HG02798 (cell line): ENCODE measurements around the gene CETN3.
"Not testable (repeated sequence)": the region's sequence is repeated elsewhere in the genome, so short reads cannot be mapped to it uniquely, and the experiment has no call there.

ENCODE experiments used
- ATAC-seq: cut with Tn5 transposase; IDR thresholded peaks from one replicate; pipeline ENCODE4 v1.9.1; 2021; ENCODE audit warnings: mild to moderate bottlenecking; ENCODE audit not compliant: unreplicated experiment, poor library complexity

The CETN3 gene

DNA sequence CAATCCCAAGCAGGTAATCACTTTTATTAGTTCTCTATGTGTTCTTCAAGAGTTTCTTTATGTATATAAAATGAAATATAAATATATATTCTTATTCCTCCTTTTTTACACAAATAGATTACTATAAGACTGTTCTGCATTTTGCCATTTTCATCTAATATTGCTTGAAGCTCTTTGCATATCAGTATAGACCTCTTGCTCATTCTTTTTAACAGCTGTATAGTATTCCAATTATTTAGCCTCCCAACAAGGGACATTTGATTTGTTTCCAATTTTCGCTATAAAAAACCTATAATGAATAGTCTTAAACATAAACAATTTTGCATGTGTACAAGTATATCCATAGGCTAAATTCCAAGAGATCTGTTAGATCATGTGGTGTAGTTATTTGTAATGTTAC is 25.2 kb downstream of the CETN3 start:
- ATAC-seq = no peak

DNA sequence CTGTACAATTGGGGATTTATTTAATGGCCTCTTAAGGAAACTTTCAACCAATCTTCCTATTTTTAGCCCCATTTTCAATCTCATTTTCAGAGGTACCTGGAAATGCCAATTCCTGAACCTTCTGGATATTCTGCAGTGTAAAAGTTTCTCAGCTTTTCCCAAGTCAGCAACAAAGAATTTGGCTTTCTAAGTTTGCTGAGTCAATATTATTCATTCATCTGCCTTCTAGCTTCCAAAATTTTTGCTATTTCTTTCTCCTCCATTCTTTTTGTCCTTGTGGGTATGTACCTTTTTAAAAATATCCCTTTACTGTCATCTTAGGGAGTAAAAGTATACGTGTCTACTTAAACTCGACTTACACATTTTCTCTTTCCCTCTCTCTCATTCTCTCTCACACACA is 25.7 kb downstream of the CETN3 start:
- ATAC-seq = no peak

DNA sequence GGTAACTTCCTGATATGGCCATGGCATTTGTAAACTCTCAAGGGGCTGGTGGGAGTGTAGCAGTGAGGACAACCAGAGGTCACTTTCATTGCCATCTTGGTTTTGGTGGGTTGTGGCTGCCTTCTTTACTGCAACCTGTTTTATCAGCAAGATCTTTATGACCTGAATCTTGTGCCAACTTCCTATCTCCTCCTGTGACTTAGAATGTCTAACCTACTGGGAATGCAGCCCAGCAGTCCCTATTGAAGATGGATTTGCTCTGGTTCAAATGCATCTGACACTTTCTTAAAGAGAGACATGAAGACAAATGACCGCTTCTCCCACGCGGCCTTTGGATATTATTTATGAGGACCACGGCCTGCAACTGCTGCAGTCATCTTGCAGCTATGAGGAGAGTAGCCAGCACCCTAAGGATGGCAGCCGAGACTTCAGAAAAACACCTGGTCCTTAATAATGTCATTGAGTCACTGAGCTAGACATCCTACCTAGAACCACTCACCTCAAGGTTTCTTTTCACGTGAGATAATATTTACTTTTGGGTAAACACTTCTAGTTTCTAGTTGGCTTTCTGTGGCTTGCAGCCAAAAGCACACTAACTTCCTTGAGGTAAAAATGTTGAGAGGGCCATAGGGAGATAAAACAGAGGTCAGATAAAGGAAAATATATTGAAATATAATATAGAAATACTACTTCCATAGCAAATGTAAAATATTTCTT is 28.2 kb downstream of the CETN3 start:
- no peak for ATAC-seq

DNA sequence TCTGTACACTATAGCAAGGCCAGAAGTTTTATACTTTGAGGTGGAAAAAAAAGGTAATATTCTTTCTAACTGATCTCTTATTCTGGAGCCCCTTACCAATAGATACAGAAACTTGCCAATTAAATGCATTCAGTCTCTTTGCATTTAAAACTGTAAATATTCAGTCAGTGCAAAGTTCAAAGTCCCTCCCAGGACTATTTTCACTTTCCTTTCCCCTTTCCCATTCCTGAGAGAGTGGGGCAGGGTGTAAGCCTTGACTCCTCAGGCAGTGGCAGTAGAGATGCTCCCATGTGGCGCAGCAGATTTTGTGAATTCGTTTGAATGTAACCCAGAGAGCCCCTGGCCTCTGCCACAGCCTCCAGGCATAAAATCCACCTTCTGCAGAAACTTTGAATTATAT is 29.9 kb downstream of the CETN3 start:
- ATAC-seq = no peak

DNA sequence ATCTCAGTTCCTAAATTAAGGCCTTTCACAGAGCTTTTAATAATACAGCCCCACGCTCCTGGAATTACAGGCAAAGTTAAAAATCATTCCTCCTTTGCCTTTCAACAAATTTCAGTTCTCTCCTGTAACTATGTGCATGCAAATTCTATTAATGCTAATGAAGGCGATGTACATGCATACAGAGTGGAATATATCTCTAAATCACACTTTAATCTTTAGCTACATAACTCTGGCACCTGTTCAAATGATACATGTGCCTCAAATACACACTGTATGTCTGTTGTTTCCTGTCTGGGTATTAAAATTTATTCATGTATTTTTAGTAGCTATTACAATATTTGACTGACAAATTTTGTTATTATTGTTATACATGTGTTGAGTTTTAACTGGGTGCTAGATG is 30.8 kb downstream of the CETN3 start:
- ATAC-seq = no peak

DNA sequence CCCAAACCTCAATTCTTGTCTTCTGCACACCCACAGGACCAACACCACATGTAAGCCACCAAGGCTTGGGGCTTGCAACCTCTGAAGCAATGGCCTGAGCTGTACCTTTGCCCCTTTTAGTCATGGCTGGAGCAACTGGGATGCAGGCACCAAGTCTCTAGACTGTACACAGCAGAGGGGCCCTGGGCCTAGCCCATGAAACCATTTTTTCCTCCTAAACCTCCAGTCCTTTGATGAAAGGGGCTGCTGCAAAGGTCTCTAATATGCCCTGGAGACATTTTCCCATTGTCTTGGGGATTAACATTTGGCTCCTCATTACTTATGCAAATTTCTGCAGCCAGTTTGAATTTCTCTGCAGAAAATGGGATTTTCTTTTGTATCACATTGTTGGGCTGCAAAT is 38.3 kb downstream of the CETN3 start:
- ATAC-seq = not testable (repeated sequence)

DNA sequence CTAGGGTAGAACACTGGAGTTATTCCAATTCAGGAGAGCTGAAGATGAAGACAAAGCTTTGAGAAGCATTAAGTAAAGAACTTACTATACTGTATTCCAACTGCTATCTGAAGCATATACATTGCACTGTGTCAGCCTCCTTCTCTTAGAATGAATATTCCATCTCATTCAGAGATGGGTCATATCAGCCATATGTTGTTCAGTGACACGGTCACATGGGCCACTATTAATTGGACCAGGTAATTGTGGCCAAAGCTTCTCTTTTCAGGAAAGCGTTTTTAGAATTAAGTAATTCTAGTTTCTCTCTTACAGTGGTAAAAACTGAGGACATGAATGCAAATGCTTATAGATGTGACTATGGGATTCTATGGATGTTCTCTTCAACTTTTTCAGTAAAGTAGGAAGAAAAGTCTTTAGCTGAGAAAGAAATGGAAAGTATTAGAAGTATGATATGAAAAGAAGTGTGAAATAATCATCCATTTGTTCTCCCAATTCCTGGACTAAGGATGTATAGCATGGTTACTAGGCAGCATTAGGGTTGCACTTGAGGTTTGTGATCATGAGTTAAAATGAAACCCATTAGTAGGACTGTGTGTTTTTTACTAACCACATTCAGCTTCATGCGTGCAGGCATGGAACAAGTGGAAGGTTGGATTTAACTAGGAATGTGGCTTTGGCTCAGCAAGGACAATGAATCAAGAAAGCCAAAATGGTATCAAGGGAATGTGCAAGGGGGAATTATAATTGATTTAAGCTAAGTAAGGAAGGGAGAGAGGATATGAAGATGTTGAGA is 40.9 kb downstream of the CETN3 start:
- ATAC-seq = peak; percentile 74

DNA sequence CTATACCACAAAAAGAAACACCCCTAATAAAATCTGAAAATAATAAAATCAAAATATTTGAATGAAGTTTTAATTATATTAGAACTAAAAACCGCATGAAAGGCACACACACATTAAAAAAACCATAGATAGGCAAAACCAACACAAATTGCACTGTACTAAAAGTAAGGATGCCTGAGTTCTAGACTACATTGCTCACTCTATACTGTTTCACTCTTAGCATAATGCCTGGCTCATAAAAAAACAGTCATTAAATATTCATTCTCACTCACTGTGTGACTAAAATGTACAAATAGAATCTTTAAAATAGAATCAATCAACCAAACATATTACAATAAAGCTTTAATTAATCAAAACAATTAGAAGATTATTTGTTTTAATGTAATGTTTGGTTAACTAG is 41.7 kb downstream of the CETN3 start:
- no peak for ATAC-seq

DNA sequence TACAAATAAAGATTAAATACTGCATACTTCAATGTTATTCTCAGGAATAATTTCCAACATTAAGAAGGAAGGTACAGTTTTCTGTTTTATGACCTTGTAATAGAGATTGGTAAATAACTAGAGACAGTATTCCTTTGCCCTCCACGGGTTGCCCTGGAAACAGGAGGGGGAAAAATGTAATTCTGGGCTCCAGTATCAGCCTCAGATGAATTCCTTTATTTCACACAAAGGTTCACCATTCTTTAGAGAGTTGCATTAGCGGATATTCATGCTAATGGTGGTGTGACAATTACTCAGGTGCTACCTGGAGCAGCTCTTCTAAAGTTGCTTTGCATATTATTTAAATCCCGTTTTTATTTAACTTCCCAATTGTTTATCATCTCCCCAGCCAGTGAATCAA is 42.6 kb downstream of the CETN3 start:
- no peak for ATAC-seq

DNA sequence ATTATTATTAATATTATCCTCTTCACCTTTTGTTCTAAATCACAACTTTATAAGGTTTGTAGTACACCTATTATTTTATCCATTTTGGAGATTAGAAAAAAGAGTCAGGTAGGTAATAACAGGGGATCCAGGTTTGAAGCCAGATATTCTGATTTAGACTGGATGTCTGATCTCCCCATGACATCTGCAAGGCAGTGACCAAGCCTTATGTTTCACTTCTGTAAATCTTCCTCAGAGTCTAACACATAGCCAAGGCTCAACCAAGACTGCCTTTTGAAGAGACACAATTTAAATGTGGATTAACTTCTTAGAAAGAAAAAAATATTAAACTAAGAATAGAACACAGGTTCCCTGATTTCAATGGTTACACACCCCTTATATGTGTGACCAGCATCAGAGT is 44.2 kb downstream of the CETN3 start:
- ATAC-seq = no peak

DNA sequence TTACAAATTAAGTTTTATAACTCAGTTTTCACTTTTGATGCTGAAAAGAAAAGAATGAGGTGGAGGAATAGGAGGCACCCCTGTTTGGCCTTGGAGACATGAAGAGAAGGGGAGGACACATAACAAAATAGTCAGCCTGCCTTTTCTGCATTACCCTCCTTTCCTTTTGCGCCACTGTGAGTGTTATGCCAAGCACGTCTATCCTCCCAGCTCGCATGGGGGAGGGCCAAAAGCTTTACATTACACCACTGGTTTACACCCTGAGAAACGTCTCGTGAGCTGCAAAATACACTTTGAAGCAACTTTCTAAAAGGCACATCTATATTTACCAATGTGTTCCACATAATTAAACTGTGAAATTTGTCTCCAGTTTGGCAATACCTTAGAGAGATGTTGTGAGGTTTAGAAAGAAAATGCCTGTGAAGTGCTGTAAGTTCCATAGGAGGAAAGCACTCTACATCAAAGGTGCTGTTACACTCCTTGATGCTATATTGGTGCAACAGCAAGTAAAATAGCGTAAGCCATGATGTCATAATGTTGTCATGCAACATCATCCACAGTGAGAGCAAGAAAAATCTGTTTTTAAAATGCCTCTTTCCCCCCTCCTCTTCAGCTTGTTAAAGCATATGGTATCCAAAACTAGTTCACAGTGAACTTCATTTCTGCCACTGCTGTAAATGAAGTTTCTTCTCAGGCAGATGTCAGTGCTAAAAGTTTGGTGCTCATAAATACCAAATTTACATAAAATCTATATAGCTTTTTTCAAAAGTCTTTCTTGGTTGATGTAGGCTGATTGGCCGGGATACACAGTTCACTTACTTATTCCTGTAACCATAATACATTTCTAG is 50.3 kb downstream of the CETN3 start:
- no peak for ATAC-seq

DNA sequence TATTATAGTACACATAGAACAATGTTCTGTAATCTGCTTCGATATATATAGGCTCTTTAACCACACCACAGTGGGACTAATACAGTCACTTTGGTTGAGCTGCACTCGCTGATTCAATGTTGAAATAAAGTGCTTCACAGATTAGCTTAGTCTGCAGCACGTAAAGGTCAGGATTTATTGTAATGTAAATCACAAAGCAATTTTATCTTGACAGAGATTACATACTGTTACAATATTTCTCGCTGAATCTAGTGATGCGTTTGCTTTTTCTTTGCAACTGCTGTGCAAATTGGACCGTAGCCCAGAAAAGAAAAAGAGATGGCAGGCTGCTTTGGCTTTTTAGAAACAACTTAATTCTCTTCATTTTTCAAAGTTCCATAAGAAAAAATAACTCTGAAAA is 52.9 kb downstream of the CETN3 start:
- ATAC-seq = no peak

DNA sequence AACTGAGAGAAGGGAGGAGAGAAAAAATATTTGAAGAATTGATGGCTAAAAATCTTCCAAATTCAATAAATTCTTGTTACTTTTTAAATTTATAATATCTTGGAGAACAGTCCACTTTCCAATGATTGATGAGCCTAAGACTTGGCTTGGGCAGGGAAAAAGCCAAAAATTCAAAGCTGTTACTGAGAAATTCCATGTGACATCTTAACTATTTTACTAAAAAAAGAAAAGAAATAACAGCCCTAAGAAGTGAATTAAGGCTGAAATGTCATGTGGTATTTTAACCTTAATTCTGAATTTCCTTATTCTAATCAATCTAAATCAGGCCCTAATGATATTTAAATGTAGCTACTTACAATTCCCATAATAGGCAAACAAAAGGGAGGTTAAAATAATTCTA is 53.4 kb downstream of the CETN3 start:
- ATAC-seq = no peak

DNA sequence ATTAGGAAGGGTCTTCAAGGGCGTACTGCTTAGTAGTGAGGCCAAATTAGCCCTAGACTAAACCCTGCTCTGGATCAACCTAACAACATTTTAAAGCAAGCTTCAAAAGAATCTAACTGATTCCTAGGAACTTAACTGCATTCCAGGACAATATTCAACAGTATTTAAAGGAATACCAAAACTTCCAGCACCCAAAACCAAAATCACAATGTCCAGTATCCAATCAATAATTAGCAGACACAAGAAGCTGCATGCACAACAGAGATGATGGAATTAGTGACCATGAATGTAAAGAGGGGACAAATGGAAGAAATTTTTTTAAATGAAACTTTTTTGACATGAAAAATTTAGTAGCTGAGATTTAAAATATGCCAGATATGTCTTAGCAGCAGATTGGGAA is 53.9 kb downstream of the CETN3 start:
- no peak for ATAC-seq

DNA sequence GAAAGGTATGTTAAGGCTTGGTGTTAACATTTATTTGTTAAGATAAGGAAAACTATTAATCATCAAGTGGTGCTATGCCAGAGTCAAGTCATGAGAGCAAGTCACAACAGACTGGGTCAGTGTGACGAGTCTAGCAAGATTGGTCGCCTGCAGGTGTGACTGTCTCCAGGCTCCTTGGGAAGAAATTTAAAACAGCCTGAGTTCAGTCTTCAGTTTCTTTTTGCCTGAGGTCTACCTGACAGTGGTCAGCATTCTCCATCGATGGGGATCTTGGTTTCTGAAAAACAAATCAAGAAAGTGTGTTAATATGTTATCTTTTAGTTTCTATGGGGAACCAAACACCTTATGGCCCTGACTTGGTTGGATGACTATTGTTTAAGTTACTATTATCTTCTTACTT is 56.3 kb downstream of the CETN3 start:
- ATAC-seq = peak; percentile 70

DNA sequence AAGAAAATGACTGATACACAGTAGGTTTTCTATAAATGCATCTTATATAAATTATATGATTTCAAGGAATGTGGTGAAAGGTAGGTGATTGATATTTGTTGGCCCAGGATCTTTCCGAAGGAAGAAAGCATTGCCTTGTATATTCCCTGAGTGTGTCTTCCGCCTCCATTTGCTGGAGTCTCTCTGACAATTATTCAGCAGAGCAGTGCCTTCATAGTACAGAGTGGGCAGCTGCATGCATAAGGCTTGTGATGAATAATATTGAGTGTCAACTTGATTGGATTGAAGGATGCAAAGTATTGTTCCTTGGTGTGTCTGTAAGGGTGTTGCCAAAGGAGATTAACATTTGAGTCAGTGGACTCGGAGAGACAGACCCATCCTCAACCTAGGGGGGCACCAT is 58.5 kb downstream of the CETN3 start:
- no peak for ATAC-seq

DNA sequence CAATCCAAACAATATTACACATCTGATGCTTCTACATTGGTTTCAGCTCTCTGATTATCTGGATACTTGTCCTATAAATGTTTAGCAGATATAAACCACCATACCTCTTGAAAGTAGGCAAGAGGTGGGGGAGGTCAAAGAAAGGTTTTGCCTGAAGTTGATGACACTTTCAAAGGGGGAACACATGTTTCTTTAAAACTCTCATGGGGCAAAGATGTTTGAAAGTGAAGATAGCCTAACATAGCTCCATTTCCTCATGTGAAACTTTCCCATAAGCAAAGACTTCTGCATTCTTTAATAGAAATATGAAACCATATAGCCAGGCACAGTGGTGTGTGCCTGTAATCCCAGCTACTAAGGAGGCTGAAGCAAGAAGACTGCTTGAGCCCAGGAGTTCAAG is 62.1 kb downstream of the CETN3 start:
- no peak for ATAC-seq

DNA sequence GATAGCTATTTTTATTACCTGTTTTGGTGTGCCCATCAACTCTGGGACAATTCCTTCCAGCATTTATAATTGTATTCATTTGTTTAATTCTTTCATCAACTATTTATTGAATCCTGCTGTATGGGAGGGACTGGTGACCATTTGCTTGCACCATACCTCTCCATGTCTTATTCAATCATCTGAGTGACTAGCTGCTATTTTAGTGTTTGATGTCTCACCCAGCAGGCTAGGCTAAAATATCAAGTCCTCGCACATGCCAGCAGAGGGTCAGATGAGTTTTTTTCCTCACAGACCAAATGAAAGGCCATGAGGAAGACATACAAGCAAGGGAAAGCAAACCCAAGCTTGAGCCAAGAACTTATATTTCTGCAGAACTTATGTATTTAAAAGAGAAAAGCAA is 63.9 kb downstream of the CETN3 start:
- ATAC-seq = no peak

DNA sequence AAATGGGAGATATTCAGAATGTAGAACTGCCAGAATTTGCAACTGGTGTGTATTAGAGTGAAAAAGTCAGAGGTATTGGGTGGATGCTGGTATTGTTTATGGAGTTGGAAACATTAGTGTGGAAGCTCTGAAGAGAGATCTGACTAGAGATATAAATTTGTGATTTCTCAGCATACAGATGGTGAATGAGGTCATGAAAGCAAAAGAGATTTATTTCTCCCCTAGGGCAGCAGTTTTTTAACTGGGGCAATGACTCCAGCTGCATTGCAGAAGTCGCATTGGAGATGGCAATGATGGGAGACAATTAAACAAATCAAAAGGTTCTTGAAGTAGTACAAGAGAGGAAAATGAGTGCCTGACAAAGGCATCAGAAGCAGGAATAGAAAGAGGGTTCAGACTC is 64.9 kb downstream of the CETN3 start:
- ATAC-seq = no peak

DNA sequence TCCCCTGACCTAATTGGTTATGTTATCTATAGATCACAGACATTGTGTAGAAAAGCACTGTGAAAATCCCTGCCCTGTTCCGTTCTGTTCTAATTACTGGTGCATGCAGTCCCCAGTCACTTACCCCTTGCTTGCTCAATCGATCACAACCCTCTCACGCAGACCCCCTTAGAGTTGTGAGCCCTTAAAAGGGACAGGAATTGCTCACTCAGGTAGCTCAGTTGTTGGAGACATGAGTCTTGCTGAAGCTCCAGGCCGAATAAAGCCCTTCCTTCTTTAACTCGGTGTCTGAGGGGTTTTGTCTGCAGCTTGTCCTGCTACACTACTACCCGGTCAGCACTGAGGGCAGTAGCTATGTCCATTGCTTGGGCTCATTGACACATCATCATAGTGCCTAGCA is 65.8 kb downstream of the CETN3 start:
- not testable (repeated sequence) for ATAC-seq

DNA sequence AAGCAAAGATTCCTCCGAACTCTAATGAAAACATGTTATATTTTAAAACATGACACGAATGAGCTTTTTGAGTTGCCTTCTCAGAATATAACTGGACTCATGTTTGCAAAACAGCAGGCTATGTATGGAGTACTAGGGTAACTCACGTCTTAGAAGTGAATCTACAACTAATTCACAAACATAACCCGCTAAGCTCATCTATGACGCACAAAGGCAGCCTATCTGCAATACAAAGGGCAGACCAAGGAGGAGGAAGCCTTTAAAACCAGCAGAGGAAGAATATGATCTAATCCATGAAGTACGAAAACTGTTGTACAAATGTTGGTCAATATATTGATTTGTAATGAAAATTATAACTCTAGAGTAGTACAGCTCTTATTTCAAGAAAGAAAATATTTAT is 67.0 kb downstream of the CETN3 start:
- ATAC-seq = no peak
